Stimulated activated CD4-positive, alpha-beta T cell treated with anti-CD3 and anti-CD28 coated beads, TNF-alpha, amount 100 ng/mL, for 4 hours (primary cell): ENCODE data around the gene MTR.

Experiments
- DNase-seq, 3 experiments: peaks; one replicate each; pipeline ENCODE4 v3.0.0-alpha.2; 2020; ENCODE audit warnings: low read depth in 3 of 3

Gene MTR

GRCh38 chr1:236952246-236953003 lies 157.3 kb downstream of the MTR start:
- no peak for DNase-seq

GRCh38 chr1:236953151-236953700 lies 158.1 kb downstream of the MTR start:
- DNase-seq: no peak
